CD4-positive, alpha-beta T cell treated with Interleukin-6 at 100 ng/mL for 8 hours (primary cell): ENCODE results near the gene LHFPL4.

Source experiments
- DNase-seq: peaks from one replicate; pipeline ENCODE4 v3.0.0-alpha.2; 2020; ENCODE audit warnings: mixed read lengths, low spot score

The LHFPL4 gene

DNA sequence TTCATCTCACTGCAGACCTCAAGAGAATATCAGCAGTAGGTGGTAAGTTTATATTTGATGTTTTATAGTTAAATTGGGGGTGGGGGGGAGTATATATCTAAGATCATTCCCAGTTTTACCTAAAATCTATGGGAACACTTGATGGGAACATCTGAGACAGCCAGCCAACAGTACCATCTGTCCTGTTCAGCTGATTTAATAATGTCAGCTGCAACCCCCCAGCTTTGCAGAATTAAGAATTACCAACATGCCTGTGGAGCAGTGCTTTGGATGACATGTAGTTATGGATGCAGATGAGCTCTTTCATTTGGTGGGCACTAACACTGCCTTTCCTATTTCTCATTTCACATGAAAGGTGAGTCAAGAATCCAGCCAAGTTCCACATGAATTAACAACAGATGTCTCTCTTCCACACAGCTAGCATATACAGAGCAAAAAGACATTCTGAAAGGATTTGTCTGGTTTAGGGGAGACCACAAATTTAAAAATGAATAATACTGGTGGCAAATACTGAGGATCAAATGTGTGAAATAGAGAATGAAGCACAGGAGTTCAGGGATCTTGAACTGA is 80.0 kb downstream of the LHFPL4 start:
- no peak for DNase-seq

DNA sequence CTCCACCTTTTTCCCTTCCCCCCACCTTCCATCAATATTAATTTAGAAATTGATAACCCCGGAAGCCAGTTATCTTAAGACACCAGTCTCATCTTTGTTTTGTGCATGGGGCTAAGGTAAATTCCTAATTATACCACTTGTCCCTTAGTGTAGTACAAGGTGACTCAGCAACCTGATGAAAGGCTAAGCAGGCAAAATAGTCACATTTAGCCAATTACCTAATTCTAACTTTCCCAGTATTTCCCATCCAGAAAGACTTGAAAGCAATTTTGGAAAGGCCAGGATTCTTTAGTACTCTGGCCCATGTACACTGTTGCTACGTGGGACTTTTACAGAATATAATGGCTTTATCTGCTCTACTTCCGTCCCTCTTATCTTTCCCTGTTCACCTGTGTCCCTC is 83.6 kb downstream of the LHFPL4 start:
- DNase-seq = no peak

DNA sequence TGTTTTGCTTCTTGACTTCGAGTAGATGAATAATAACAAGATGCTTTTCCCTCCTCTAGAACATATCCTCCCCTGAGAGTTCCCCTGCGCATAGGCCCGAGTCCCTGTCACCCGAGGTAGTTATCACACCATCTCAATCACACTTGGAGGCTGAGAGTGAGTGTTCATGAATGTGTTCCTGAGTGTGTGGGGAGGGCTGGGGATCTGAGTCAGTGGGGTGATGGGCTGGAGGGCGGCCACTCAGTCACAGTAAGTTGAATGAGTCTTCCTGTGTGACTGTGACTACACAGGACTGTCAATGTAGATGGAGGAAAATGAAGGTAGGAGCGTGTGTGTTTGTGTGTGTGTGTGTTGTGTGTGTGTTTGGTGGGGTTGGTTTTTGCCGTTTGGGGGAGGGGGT is 85.2 kb downstream of the LHFPL4 start:
- DNase-seq = no peak

DNA sequence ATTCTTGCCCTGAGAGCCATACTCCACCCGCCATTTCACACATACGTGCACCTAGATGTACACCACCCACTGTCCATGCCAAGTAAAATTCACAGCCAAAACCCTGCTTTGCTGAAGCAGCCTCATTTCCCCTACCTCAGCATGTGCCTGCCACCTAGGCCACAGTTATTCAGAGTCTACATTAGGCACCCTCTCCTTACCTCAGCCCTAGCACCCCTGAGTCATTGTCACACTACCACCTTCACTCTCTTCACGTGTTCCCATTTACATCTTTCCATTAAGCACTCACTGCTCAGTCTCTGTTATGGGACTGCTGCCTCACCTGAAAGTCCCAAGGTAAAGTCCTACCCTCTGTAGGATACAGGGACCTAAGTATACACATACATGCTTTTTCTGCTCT is 86.2 kb downstream of the LHFPL4 start:
- no peak for DNase-seq

DNA sequence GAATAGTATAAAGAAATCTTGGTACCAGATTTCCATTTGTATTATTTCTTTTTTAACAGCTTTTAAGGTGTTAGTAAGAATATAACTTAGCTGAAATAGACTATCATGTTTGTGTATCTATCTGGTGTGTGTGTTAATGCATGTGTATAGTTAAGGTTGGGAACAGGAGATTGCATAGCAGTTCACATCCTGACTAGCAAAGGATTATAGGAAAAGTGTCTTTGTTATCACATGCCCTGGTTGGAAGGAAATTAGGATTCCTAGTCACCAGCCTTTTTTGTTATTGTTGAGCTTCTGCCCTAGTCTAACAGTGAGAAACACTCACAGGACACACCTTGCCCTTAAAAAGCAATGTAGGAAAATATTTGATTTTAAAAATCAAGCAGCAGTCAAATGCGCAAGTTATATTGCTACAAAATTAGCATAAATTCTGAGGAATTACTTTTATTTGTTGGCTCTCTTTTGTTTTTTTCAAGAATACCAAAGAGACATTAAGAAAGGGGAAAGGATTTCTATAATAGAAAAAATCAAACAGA is 98.0 kb downstream of the LHFPL4 start:
- DNase-seq = no peak

DNA sequence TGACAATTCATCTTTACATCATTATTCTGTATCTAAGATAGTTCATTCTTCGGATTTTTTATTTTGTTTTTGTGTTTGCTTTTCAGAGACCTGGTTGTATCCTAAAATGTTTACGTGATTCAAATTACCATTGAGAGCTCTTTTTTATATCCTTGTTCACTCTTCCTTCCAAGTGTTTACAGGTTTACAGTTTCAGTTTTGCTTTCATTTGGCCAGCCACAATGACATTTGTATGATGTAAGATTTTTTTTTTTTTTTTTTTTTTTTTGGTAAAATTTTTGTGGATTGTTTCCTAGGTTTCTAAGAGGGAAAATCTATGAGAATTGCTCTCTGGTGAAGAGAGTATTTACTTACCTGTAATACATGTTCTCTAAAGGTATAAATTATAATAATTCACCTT is 101.2 kb downstream of the LHFPL4 start:
- no peak for DNase-seq

DNA sequence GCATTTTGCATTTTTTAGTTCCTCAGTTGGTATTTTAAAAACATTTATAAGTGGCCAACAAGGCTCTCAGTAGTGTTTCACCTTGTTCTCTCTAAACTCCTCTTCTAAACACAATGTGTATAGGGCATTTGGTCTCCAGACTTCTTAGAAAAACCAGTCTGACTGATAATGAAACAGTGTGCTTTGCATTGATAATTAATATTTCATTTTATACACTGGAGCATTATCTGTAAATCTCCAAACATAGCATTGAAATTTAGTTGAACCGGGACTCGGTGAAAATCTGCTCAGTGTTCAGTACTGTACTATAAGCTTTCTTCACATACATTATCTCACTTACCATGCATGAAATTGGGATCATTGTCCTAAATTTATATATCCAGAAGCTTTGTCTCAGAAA is 102.6 kb downstream of the LHFPL4 start:
- DNase-seq = no peak

DNA sequence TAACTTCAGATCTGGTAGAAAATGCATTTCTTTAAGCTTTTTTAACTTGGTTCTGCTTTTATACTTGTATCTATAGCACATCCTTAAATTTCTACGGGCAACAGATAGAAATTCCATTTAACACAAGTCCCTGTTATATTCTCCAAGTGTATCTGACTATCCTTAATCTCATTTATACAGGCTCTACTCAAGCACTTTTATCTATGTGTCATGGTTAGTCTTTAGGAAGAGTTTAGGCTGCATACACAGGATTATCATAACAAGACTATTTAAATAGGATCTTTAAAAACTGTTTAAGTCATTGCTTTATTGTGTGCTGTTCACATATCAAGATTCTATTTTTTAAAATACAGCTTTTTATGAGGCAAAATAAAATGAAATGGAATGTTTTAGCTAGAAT is 103.5 kb downstream of the LHFPL4 start:
- DNase-seq = no peak

DNA sequence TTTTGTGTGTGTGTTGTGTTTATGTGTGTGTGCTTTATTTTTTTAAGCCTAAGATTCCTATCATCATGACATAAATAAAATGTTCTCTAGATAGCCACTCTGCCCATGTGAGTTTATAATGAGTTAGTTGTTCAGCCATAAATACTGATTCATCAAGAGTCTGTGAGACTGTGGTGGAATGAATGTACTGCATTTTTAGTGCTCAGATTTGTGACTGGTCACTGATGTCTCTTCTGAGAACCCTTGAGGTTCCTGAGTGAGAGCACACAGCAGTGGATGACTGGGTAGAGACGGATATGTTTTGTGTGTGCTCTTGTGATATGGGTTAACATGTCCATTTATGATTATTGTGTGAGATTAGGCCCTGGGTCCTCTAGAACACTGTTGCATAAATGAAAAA is 105.0 kb downstream of the LHFPL4 start:
- DNase-seq = no peak
